ENCODE measurements around the gene MBNL1.

GRCh38 chr3:152271501-152272236 is 2.9 kb downstream of the MBNL1 start:
- TF ChIP-seq CTCF (IDR thresholded peaks at IDR 0.05; ENCODE audit: low read length) (no peak), EZH2 (optimal IDR thresholded peaks at IDR 0.05; ENCODE audit: low read depth, low read length) (no peak), EZH2phosphoT487 (IDR thresholded peaks at IDR 0.05; ENCODE audit: low read length) (no peak)
